HCT116 (cell line): ENCODE results near the gene ACACA.

ENCODE experiments used
- ATF3 ChIP-seq: IDR thresholded peaks from 2 replicates; pipeline ENCODE4 v1.6.1; 2012
- EGR1 ChIP-seq: IDR thresholded peaks from 2 replicates; pipeline ENCODE4 v1.6.1; 2012; ENCODE audit warnings: low read depth
- EZH2 ChIP-seq: fragments of 200-600 bp; sonication (generic); IDR thresholded peaks from 2 replicates; pipeline ENCODE4 v1.6.1; 2017; ENCODE audit warnings: antibody characterized with exemption, mixed run types
- EZH2phosphoT487 ChIP-seq: fragments of 200-600 bp; IDR thresholded peaks from 2 replicates; pipeline ENCODE4 v1.6.1; 2018; ENCODE audit warnings: antibody characterized with exemption, borderline replicate concordance
- POLR2AphosphoS5 ChIP-seq: IDR thresholded peaks from 2 replicates; pipeline ENCODE4 v1.6.1; 2011; ENCODE audit warnings: mild to moderate bottlenecking, low read depth, low read length, moderate library complexity
- SIN3A ChIP-seq: IDR thresholded peaks from 2 replicates; pipeline ENCODE4 v1.6.1; 2012; ENCODE audit warnings: low read depth
- SP1 ChIP-seq: IDR thresholded peaks from 2 replicates; pipeline ENCODE4 v1.6.1; 2012; ENCODE audit warnings: low read depth

GRCh38 chr17:37425268-37425667 is 18.6 kb upstream of the ACACA start:
- TF ChIP-seq POLR2AphosphoS5 (no peak), SIN3A (no peak), EGR1 (no peak), EZH2 (no peak), SP1 (no peak), ATF3 (no peak), EZH2phosphoT487 (no peak)
